Liver (tissue), 9 donors: ENCODE data around the gene CUL2. TPM values are rescaled to one million over a fixed set of nuclear protein-coding genes. Genes with fewer than 3 reads are reported as not detected.

Experiments used
- DNase-seq: peaks from one replicate; pipeline ENCODE4 v3.0.0-alpha.2; 2017; ENCODE audit warnings: low spot score
- H3K27ac ChIP-seq, 2 donors: one replicate each; pipeline ENCODE4 v1.7.0; 2013; ENCODE audit warnings: inconsistent platforms in 2 of 2, low read length in 2 of 2, control low read depth in 1 of 2, low read depth in 1 of 2, mild to moderate bottlenecking in 1 of 2
- H3K27me3 ChIP-seq, 4 donors: one replicate each; pipeline versions ENCODE4 v1.6.1 to v1.7.0; 2013; ENCODE audit warnings: low read length in 3 of 4, inconsistent platforms in 1 of 4, mild to moderate bottlenecking in 1 of 4, moderate library complexity in 1 of 4; ENCODE audit not compliant: control insufficient read depth in 4 of 4, insufficient read depth in 4 of 4
- H3K36me3 ChIP-seq, 4 donors: one replicate each; pipeline versions ENCODE4 v1.6.1 to v1.7.0; 2013; ENCODE audit warnings: low read length in 3 of 4, mild to moderate bottlenecking in 3 of 4, low read depth in 1 of 4, moderate library complexity in 1 of 4; ENCODE audit not compliant: control insufficient read depth in 4 of 4, insufficient read depth in 3 of 4
- H3K4me1 ChIP-seq, 4 donors: one replicate each; pipeline versions ENCODE4 v1.6.1 to v1.7.0; 2013; ENCODE audit warnings: low read length in 3 of 4, mild to moderate bottlenecking in 3 of 4, moderate library complexity in 1 of 4; ENCODE audit not compliant: control insufficient read depth in 4 of 4, insufficient read depth in 4 of 4
- H3K4me3 ChIP-seq, 3 donors: one replicate each; pipeline versions ENCODE4 v1.6.1 to v1.7.0; 2013; ENCODE audit warnings: low read length in 3 of 3, control low read depth in 1 of 3, low read depth in 1 of 3, mild to moderate bottlenecking in 1 of 3
- H3K9ac ChIP-seq, 2 donors: one replicate each; pipeline ENCODE4 v1.7.0; 2013; ENCODE audit warnings: low read length in 2 of 2, mild to moderate bottlenecking in 2 of 2, moderate library complexity in 2 of 2, control low read depth in 1 of 2, low read depth in 1 of 2
- H3K9me3 ChIP-seq, 4 donors: one replicate each; pipeline versions ENCODE4 v1.6.1 to v1.7.0; 2013; ENCODE audit warnings: low read length in 3 of 4; ENCODE audit not compliant: control insufficient read depth in 4 of 4
- ATF3 ChIP-seq: IDR thresholded peaks from 2 replicates; pipeline ENCODE4 v1.6.1; 2016; ENCODE audit warnings: antibody characterized with exemption
- EGR1 ChIP-seq, 2 donors: IDR thresholded peaks; 2 replicates each; pipeline ENCODE4 v1.6.1; 2016 to 2018; ENCODE audit warnings: antibody characterized with exemption in 2 of 2, low read depth in 2 of 2
- FOXA1 ChIP-seq: IDR thresholded peaks from 2 replicates; pipeline ENCODE4 v1.6.1; 2016; ENCODE audit warnings: antibody characterized with exemption
- FOXA2 ChIP-seq: IDR thresholded peaks from 2 replicates; pipeline ENCODE4 v1.6.1; 2016; ENCODE audit warnings: antibody characterized with exemption
- GABPA ChIP-seq, 2 donors: IDR thresholded peaks in 1 of 2; conservative IDR thresholded peaks in 1 of 2; 2 replicates each; pipeline ENCODE4 v1.6.1; 2016; ENCODE audit warnings: antibody characterized with exemption in 2 of 2, mild to moderate bottlenecking in 1 of 2, moderate library complexity in 1 of 2
- HNF4A ChIP-seq, 2 donors: conservative IDR thresholded peaks; 2 replicates each; pipeline ENCODE4 v1.6.1; 2016; ENCODE audit warnings: antibody characterized with exemption in 2 of 2, mild to moderate bottlenecking in 2 of 2
- HNF4G ChIP-seq: IDR thresholded peaks from 2 replicates; pipeline ENCODE4 v1.6.1; 2016; ENCODE audit warnings: antibody characterized with exemption
- JUND ChIP-seq, 2 donors: IDR thresholded peaks; 2 replicates each; pipeline ENCODE4 v1.6.1; 2016; ENCODE audit warnings: antibody characterized with exemption in 2 of 2
- NR2F2 ChIP-seq: IDR thresholded peaks from 2 replicates; pipeline ENCODE4 v1.6.1; 2016; ENCODE audit warnings: antibody characterized with exemption
- RAD21 ChIP-seq, 2 donors: IDR thresholded peaks; 2 replicates each; pipeline ENCODE4 v1.6.1; 2016; ENCODE audit warnings: antibody characterized with exemption in 2 of 2, mild to moderate bottlenecking in 2 of 2
- RXRA ChIP-seq, 2 donors: IDR thresholded peaks; 2 replicates each; pipeline ENCODE4 v1.6.1; 2017 to 2018; ENCODE audit warnings: antibody characterized with exemption in 2 of 2, mild to moderate bottlenecking in 1 of 2
- SP1 ChIP-seq: IDR thresholded peaks from 2 replicates; pipeline ENCODE4 v1.6.1; 2018; ENCODE audit warnings: antibody characterized with exemption, mild to moderate bottlenecking
- TAF1 ChIP-seq: conservative IDR thresholded peaks from 2 replicates; pipeline ENCODE4 v1.6.1; 2016; ENCODE audit warnings: antibody characterized with exemption, mild to moderate bottlenecking
- YY1 ChIP-seq: IDR thresholded peaks from 2 replicates; pipeline ENCODE4 v1.6.1; 2016; ENCODE audit warnings: antibody characterized with exemption, mild to moderate bottlenecking
- WGBS: extraction: QIAGEN DNeasy Blood & Tissue Kit; methylation state at CpG from one replicate; pipeline ENCODE4 v1.1.7; 2013; 5-methylcytosine and 5-hydroxymethylcytosine counted together
- polyA plus RNA-seq, 2 donors: library from polyadenylated mRNA; stranded (reverse) in 1 of 2; unstranded in 1 of 2; fragments of 200-250 nt in 1 of 2; fragments of >200 nt in 1 of 2; fragmentation: Nextera tagmentation in 1 of 2; extraction: Ambion mirVana in 1 of 2; gene quantifications; one replicate each; pipeline versions ENCODE4 v1.2.1 to v1.2.3, GENCODE V29; 2013 to 2015
- total RNA-seq, 2 donors: library from RNA; depleted of rRNA; stranded (reverse); fragments of >200 nt; gene quantifications; one replicate each; pipeline ENCODE4 v1.2.3, GENCODE V29; 2014
- TF ChIP-seq, protein P1 (sequence below): IDR thresholded peaks from 2 replicates; pipeline ENCODE4 v1.6.1; 2016; ENCODE audit warnings: antibody characterized with exemption, mild to moderate bottlenecking
- TF ChIP-seq, protein P2 (sequence below): IDR thresholded peaks from 2 replicates; pipeline ENCODE4 v1.6.1; 2016; ENCODE audit warnings: antibody characterized with exemption
- TF ChIP-seq, protein P3 (sequence below): fragments of 150-350 bp; IDR thresholded peaks from 2 replicates; pipeline ENCODE4 v1.5.1; 2017; ENCODE audit warnings: improper control_type of control experiment, low read depth, low read length; ENCODE audit not compliant: missing input control
- TF ChIP-seq, protein P4 (sequence below): IDR thresholded peaks from 2 replicates; pipeline ENCODE4 v1.6.1; 2016; ENCODE audit warnings: antibody characterized with exemption
- donor health status: healthy.
- donor health status: healthy.
- donor health status: healthy.
- donor health status: healthy.
- donor health status: healthy.

The CUL2 gene
- total and polyA plus RNA-seq, 4 donors: 8.6 to 14.1 (median 12.1) TPM

- no peaks in the 10 kb centered on the region for H3K4me1 ChIP-seq
- no peak overlapping the region for H3K27ac ChIP-seq
- H3K9ac ChIP-seq: no peak overlapping the region
- no peak for DNase-seq
- H3K36me3 ChIP-seq: no peaks in the 10 kb centered on the region
- no peaks in the 10 kb centered on the region for H3K9me3 ChIP-seq
- H3K4me3 ChIP-seq: no peak overlapping the region
- H3K27me3 ChIP-seq: no peaks in the 10 kb centered on the region
- TF ChIP-seq RAD21 (IDR thresholded peaks at IDR 0.05): peak in 1 of 2 donors; percentile 6
- no peak for TF ChIP-seq SP1
- TF ChIP-seq YY1: no peak
- TF ChIP-seq HNF4A (conservative IDR thresholded peaks at IDR 0.05): no peak
- no peak for TF ChIP-seq GABPA (IDR thresholded peaks at IDR 0.05 in 1 of 2, conservative IDR thresholded peaks at IDR 0.05 in 1 of 2)
- no peak for TF ChIP-seq ATF3
- TF ChIP-seq, protein P1, sequence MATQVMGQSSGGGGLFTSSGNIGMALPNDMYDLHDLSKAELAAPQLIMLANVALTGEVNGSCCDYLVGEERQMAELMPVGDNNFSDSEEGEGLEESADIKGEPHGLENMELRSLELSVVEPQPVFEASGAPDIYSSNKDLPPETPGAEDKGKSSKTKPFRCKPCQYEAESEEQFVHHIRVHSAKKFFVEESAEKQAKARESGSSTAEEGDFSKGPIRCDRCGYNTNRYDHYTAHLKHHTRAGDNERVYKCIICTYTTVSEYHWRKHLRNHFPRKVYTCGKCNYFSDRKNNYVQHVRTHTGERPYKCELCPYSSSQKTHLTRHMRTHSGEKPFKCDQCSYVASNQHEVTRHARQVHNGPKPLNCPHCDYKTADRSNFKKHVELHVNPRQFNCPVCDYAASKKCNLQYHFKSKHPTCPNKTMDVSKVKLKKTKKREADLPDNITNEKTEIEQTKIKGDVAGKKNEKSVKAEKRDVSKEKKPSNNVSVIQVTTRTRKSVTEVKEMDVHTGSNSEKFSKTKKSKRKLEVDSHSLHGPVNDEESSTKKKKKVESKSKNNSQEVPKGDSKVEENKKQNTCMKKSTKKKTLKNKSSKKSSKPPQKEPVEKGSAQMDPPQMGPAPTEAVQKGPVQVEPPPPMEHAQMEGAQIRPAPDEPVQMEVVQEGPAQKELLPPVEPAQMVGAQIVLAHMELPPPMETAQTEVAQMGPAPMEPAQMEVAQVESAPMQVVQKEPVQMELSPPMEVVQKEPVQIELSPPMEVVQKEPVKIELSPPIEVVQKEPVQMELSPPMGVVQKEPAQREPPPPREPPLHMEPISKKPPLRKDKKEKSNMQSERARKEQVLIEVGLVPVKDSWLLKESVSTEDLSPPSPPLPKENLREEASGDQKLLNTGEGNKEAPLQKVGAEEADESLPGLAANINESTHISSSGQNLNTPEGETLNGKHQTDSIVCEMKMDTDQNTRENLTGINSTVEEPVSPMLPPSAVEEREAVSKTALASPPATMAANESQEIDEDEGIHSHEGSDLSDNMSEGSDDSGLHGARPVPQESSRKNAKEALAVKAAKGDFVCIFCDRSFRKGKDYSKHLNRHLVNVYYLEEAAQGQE: no peak
- WGBS: 63% methylated on average over 5 of the region's 5 CpGs
Observed at GRCh38 chr10:34966040-34966439, 124.1 kb downstream of the CUL2 start.

- no peak for DNase-seq
- 97% methylated on average over 13 of the region's 13 CpGs for WGBS
- H3K9me3 ChIP-seq: no peaks in the 10 kb centered on the region
- TF ChIP-seq TAF1 (no peak), RAD21 (IDR thresholded peaks at IDR 0.05) (no peak), HNF4G (no peak), HNF4A (conservative IDR thresholded peaks at IDR 0.05) (no peak), FOXA2 (no peak), RXRA (IDR thresholded peaks at IDR 0.05) (no peak), EGR1 (IDR thresholded peaks at IDR 0.05; ENCODE audit: low read depth in 2 of 2) (no peak), SP1 (no peak), YY1 (no peak), NR2F2 (no peak), JUND (IDR thresholded peaks at IDR 0.05) (no peak), FOXA1 (no peak)
- TF ChIP-seq, protein P2, sequence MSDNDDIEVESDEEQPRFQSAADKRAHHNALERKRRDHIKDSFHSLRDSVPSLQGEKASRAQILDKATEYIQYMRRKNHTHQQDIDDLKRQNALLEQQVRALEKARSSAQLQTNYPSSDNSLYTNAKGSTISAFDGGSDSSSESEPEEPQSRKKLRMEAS: no peak
- TF ChIP-seq, protein P3, sequence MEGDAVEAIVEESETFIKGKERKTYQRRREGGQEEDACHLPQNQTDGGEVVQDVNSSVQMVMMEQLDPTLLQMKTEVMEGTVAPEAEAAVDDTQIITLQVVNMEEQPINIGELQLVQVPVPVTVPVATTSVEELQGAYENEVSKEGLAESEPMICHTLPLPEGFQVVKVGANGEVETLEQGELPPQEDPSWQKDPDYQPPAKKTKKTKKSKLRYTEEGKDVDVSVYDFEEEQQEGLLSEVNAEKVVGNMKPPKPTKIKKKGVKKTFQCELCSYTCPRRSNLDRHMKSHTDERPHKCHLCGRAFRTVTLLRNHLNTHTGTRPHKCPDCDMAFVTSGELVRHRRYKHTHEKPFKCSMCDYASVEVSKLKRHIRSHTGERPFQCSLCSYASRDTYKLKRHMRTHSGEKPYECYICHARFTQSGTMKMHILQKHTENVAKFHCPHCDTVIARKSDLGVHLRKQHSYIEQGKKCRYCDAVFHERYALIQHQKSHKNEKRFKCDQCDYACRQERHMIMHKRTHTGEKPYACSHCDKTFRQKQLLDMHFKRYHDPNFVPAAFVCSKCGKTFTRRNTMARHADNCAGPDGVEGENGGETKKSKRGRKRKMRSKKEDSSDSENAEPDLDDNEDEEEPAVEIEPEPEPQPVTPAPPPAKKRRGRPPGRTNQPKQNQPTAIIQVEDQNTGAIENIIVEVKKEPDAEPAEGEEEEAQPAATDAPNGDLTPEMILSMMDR: no peak
- TF ChIP-seq, protein P1: no peak
- TF ChIP-seq, protein P4, sequence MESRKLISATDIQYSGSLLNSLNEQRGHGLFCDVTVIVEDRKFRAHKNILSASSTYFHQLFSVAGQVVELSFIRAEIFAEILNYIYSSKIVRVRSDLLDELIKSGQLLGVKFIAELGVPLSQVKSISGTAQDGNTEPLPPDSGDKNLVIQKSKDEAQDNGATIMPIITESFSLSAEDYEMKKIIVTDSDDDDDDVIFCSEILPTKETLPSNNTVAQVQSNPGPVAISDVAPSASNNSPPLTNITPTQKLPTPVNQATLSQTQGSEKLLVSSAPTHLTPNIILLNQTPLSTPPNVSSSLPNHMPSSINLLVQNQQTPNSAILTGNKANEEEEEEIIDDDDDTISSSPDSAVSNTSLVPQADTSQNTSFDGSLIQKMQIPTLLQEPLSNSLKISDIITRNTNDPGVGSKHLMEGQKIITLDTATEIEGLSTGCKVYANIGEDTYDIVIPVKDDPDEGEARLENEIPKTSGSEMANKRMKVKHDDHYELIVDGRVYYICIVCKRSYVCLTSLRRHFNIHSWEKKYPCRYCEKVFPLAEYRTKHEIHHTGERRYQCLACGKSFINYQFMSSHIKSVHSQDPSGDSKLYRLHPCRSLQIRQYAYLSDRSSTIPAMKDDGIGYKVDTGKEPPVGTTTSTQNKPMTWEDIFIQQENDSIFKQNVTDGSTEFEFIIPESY: no peak
- H3K4me3 ChIP-seq: no peak overlapping the region
- no peaks in the 10 kb centered on the region for H3K36me3 ChIP-seq
- no peak overlapping the region for H3K27ac ChIP-seq
- H3K4me1 ChIP-seq: no peaks in the 10 kb centered on the region
- H3K27me3 ChIP-seq: no peaks in the 10 kb centered on the region
- H3K9ac ChIP-seq: no peak overlapping the region
Observed at GRCh38 chr10:34964166-34964800, 125.9 kb downstream of the CUL2 start.
